Right forelimb (tissue), 1 donor: ENCODE measurements around the gene LONP2.

ENCODE experiments used
- DNase-seq: peaks from one replicate; pipeline ENCODE4 v3.0.0-alpha.2; 2018

Gene LONP2, protein sequence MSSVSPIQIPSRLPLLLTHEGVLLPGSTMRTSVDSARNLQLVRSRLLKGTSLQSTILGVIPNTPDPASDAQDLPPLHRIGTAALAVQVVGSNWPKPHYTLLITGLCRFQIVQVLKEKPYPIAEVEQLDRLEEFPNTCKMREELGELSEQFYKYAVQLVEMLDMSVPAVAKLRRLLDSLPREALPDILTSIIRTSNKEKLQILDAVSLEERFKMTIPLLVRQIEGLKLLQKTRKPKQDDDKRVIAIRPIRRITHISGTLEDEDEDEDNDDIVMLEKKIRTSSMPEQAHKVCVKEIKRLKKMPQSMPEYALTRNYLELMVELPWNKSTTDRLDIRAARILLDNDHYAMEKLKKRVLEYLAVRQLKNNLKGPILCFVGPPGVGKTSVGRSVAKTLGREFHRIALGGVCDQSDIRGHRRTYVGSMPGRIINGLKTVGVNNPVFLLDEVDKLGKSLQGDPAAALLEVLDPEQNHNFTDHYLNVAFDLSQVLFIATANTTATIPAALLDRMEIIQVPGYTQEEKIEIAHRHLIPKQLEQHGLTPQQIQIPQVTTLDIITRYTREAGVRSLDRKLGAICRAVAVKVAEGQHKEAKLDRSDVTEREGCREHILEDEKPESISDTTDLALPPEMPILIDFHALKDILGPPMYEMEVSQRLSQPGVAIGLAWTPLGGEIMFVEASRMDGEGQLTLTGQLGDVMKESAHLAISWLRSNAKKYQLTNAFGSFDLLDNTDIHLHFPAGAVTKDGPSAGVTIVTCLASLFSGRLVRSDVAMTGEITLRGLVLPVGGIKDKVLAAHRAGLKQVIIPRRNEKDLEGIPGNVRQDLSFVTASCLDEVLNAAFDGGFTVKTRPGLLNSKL

DNA sequence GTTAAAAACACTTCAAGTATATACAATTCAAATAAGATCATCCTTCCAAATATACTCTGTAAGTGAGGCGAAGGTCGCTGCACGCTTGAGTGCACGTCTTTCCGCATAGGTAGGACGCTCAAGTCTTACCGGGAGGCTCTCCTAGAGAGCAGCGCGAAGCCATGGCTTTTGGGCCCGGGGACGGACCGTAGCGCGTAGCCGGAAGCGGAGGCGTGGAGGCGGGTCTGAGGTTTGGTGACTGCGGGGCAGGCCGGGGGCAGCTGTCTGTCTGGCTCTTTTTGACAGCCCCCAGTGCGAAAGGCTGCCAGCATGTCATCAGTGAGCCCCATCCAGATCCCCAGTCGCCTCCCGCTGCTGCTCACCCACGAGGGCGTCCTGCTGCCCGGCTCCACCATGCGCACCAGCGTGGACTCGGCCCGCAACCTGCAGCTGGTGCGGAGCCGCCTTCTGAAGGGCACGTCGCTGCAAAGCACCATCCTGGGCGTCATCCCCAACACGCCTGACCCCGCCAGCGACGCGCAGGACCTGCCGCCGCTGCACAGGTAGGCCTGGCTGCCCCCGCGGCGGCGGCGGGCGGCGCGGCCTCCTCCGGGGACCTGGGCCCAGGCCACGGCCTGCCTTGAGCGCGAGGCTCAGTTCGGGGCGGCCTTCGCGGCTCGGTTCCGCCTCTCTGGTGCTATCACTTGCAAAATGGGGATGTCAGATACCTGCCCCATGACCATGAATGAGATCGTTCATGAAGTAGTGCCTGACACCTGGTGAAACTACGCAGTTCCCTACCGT, at the start of gene LONP2:
LONP2 (plus strand) TSS at position 221 of the 783 bp plus-strand sequence; CDS start at position 310, 89 bp downstream.
- DNase-seq, result peak; percentile 96

DNA sequence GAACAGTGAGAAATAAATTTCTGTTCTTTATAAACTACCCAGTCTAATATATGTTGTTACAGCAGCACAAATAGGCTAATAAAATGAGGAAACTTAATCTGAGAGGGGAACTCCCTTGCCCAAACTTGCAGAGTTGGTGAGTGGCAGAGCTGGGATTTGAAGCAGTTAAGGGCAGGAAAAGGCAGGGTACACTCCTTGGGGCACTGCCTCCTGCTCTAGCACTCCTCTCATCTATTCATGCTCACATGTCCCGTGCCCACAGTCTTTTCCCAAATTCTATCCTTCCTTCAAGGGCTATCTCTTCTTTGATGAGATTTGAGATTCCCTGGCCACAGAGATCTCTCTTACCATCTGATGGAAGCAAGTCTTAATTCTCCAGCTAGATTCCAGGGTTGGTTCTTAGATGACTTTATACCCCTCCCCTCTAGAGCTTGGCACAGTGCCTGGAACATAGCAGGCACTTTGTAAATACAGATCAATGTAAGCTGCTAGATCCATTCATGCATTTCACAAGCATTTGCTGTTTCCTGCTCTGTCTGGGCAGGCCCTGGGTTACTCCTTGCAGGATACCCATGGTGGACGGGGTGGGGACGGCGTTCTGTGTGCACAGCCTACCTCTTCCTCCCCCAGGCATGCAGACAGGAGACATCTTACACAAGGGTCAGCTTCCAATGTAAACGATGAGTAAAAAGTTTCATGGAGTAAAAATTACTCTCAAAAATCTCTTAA, 49.1 kb upstream of the LONP2 start:
- no peak for DNase-seq

DNA sequence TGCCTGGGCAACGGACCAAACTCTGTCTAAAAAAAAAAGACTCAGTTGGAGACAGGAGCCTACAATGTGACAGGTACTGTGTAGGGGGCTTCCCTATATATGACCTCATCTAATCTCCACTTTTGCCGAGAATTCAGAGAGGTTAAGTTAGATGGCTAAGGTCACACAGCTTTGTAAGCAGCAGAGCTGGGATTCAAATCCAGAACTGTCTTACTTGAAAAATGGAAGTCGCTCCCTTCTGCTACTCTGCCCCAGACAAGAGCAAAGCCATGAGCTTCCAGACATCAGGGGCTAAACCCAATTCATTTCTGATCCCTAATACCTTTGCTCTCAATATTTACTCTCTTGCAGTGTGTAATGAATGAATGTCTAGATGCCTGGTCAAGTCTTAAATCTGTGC, 46.8 kb upstream of the LONP2 start:
- DNase-seq, result no peak

DNA sequence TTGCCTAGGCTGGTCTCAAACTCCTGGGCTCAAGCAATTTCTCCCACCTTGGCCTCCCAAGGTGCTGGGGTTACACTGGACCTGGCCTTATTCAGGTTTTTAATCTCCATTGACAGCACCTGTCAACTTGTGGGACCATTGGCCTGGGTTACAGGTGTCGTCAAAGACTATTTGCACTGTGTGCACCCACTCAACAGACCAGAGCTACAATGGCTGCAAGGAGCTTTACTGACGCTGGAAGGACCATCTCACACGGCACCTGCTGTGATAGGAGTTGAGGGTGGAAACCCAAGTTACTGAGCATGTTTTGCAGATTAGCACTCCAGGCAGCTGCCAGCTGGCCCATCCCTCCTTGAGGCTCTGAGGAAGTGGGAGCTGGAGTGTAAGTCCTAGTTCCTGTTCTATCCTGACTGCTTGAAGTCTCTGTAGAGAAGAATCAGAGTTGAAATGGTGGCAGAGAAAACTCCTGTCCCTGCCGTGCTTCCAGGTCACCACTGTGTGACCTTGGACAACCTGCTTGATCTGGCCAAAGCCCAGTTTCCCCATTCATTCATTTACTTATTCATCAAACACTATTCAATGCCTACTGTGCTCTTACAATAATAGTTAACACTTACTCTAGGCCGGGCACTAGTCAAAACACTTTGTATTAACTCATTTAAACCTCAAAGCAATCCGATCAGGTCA, 42.4 kb upstream of the LONP2 start:
- no peak for DNase-seq

DNA sequence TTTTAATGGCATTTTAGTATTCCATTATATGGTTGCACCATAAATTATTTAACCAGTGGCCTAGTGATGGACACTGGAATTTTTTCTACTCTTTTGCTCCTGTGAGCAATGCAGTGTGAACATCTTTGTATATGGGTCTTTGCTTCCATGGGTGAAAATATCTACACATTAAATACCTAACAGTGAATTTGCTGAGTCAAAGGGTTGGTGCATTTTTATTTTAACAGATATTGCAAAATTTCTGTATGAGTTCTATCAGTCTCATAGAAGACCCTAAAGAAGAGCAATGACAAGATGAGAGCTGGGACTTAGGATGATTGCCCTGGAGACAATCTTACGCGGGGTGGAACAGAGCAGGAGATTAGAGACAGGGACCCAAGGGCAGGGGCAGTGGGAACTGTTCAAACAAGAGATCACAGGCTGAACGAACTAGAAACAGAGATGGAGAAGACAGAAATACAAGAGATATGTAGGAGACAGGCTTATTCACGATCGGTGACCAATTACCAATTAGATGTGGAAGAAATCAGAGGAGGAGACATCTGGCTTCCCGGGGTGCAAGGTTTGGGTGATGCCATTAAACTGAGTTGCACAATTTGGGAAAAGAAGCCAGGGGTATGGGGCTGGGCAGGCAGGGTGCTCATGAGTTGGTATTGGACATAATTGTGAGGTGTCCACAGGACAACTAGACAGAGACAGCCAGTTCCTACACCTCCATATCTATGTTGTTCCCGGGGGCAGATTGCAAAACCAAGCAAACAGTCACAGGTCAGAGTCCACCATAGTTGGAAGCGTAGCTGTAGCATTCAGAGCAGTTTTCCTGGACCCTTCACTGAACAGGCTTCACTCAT, 39.9 kb upstream of the LONP2 start:
- DNase-seq, result no peak

DNA sequence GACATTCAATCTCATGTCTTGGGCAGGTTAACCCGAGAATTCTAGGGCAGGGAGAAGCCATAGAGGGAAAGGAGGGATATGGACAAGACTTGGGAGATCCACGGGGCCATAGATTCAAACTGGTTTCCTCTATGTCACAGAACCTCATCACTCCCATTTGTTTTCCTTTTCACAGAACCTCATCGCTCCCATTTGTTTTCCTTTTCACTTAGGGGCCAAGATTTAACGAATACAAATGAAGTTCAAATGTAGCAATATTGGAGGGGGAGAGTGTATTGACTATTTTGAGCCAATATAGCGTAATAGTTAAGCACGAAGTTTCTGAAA, 39.3 kb upstream of the LONP2 start:
- no peak for DNase-seq

DNA sequence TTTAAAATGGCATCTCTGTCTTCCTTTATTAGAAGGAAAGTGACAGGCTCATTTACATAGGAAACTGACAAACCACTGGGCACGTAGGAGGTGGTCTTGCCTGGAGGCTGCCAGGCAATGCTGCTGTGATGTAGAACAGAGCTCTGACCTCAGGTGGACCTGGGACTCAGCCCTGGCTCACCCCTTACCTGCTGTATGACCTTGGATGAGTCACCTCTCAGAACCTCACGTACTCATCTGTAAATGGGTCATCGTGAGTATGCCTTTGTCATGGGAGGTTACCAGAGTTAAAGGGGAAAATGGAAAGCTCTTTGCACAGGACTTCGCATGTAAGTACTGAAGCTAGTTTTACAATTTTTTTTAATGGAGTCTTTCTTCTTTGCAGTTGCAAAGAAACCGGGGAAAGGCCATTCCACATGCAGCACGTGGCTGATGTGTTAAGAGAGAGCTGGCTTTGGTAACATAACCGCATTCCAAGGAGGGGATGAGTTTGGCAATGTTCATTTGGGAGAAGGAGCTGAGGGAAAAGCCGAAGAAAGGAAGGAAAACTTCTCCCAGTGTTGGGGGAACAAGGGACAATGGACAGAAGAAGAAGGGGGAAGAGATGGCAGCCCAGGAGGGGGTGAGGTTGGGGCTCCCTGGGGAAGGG, 37.4 kb upstream of the LONP2 start:
- no peak for DNase-seq

DNA sequence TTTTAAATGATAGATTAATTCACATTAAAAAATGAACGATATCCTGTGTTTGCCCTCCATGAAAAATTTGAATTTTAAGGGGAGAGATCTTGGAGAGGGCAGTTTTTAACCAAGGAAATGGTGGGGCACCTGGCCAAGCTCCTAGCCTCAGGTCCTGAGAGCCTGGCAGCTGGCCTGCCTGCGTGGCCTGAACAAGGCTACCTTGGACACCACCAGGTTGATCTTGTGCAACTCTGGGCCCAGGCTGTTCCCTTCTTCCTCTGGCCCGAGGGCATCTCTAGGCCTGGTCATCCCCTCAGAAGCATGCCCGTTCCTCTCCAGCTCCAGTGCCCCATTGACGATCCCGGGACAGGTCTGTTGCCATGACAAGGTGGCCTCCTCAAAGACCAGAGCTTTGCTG, 33.4 kb upstream of the LONP2 start:
- DNase-seq, result no peak

DNA sequence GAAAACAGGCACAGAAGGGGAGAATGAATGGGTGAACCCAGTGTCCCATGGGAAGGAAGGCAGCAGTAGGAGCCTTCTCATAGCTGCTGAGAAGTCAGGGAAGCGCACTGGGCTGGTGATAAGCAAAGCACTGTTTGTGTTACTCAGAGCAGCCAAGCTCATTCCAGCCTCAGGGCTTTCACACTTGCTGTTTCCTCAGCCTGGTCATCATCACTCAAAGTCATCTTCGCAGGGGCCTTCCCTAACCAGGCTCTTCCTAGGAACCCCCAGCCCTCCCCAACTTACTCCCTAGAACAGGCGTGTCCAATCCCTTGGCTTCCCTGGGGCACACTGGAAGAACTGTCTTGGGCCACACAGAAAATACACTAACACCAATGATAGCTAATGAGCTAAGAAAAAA, 32.1 kb upstream of the LONP2 start:
- DNase-seq, result no peak

DNA sequence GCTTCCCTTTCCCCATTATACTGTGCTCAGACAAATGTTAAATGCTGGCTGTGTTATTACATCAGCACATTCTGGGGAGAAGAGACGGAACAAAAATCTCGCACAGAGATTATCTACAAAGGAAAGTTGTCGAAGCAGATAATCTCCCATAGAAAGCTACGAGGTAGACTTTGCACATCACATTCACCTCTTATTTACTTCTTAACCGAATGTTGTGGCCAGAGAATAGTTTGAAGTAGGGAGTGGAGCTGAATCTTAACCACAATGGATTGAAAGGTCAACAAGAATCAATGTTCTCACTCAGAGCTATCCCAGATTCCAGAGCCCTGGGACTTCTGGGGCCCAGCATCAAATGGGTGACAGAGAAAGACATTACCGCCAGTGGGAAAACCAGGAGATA, 28.4 kb upstream of the LONP2 start:
- DNase-seq, result no peak

DNA sequence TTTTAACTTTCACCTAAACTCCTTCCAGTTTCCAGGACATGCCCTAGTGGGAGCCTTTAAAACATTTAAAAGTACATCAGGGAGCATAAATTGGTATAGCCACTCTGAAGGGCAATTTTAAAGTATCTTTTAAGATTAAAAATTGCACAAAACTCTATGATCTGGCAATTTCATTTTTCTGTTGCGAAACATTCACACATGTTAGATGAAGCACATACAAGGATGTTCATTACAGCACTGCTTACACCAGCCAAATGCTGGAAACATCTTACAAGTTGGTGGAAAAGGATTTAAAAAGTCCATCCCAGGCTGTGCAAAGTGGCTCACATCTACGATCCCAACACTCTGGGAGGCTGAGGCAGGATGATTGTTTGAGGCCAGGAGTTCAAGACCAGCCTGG, 26.4 kb upstream of the LONP2 start:
- no peak for DNase-seq

DNA sequence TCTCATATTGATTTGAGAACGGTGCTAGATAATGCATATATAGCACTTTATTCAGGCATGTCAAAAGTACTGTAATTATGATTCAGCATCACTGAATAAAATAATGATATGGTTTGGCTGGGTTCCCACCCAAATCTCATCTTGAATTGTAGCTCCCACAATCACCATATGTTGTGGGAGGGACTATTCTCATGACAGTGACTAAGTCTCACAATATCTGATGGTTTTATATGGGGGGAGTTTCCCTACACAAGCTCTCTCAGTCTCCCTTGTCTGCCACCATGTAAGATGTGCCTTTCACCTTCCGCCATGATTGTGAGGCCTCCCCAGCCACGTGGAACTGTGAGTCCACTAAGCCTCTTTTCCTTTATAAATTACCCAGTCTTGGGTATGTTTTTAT, 25.6 kb upstream of the LONP2 start:
- DNase-seq, result no peak

DNA sequence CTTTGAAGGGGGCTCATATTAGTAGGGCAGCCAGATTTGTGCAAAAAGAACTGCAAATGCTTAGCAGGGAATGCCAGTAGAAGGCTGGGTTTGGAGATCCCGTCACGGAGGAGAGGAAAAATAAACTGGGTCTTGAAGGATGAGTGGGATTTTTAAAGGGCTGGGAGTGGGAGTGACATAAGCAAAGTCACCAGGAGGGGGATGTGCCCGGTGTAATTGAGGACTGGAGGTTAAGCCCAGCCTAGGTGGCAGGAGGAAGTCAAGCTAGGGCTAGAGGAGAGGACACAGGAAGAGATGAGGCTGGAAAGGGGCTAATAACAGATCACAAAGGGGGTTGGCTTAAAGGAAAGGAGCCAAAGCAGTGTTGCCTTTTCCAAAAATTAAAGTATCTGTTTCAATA, 23.2 kb upstream of the LONP2 start:
- no peak for DNase-seq

DNA sequence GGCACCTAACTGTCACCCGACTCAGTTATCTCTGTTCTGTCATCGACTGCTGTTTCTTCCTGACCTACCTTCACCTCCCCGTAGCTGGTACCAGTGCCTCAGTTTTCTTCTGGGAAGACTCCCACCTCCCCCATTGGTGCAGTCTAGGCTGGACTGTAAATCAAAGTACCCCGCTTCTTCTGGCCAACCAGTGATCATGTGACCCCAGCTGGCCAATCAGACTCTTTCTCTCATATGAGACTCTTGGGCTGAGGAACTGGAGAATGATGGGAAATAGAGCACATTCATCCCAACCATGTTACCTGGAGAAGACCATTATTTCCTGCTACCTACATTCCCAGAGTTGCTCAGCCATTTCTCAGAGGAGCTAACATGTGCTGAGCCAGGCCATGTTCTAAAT, 20.6 kb upstream of the LONP2 start:
- DNase-seq, result no peak

DNA sequence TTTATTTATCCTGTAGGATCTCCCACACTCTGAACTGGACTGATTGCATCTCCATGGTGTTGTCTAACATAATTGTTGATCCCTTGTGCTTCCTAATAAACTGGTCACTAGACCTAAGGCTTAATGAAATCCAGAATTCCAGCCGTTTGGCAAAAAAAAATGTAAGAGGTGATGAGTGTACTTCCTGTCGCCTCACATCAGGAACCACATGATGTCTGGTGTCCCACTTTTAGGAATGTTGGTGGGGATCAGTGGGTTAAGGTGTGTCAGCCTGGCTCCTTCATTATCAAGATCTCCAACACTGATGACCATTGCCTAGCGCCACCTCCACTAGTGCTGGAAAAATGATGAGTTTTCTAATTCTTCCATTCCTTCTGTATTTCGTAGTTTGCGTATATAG, 18.6 kb upstream of the LONP2 start:
- DNase-seq, result no peak

DNA sequence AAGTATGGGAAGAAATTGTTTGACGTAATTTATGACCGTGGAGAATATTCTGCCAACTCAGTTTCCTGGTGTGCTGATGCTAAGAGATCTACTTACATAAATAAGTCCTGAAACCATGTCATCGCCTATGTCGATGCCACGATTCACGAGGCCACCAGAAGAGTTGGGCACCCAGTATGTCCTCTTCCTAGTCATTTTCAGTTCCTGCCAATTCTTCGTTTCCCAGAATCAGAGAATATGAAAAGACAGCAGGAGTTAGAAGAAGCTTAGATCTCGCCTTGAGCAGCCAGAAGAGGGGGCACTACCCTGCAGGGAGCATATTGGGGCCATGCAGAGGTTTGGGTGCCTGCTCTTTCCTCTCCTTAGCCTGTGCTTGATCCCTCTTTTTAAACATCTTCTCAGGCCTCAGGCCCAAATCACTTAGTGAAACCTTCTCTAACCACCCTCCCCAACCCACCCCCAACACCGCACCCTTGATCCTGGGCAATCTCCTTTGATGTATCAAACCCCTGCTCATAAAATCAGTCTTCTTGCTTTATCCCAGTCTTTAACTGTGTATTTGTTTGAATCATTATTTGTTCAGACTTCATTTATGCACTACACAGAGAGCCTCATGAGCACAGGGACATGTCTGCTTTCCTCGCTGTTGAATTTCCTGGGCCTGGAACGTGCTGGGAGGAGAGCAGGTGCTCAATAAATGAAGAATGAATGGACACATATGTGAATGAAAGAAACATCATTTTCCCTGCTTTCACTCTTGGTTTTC, 12.2 kb upstream of the LONP2 start:
- no peak for DNase-seq

DNA sequence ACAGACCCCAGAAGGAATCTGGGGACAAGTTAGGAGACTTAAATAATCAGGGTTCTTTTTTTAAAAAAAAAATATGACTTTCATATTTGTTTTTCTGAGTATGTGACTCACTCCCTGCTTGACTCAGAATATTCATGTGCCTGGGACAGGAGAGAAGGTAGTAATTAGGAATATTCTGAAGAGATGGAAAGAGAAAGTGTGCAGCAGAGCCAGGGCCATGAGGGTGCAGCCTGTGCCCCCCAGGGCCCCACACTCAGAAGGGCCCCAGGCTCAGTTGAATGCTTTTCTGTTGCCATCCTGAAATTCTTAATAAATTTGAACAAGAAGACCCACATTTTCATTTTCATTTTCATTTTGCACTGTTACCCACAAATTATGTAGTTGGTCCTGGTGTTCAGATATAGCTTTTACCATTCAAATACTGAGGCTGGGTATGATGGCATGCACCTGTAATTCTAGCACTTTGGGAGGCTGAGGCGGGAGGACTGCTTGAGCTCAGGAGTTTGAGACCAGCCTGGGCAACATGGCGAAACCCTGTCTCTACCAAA, 11.5 kb upstream of the LONP2 start:
- DNase-seq, result no peak

DNA sequence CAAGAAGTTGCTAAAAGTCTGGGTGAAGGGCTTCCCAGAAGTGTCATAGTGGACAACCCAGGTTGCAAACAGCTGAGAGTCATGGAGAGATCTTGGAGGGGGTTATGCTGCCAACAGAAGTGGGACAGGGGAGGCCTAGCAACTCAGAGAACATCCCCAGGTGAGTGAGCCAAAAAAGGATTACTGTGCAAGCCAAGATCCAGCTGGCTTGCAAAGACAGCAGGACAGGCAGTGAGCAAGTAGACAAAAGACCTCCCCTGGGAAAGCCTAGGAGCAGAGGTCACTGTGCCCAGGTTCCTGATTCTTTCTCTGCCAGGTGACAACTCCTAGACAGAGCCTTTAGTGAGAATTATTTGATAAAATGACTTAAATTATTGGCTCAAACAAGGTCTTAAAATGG, 9.5 kb upstream of the LONP2 start:
- no peak for DNase-seq

DNA sequence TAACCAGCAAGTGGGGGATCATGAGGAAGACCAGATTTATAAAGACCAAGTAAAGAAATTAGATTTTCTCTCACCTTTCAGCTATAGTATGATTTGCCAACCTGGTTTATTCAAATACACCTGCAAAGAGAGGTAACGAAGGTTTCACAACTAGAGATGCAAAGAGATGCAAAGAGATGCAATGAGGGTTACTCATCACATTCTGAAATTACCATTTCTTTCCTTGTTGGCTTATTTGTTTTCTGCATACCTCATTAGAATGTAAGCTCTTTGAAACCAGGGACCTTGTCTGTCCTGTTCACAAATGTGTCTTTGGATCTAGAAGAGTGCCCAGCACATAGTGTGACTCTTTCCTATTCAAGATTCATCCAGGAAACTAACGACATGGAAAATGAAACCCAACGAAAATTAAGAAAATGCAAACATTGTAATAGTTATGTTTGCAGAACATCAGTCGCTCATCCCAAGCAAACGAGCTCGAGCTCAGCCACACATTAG, 9.0 kb upstream of the LONP2 start:
- no peak for DNase-seq
